SK-N-MC (cell line): ENCODE measurements around the gene EVI5L.

Experiments used
- DNase-seq: peaks from one replicate; pipeline ENCODE4 v3.0.0-alpha.2; 2011; ENCODE audit warnings: low read depth, low spot score
- H3K27ac ChIP-seq: fragments of 200-600 bp; sonication (generic); 2 replicates; pipeline ENCODE4 v1.5.1; 2016; ENCODE audit warnings: mixed run types
- H3K36me3 ChIP-seq: fragments of 200-600 bp; sonication (generic); 2 replicates; pipeline ENCODE4 v1.6.1; 2017; ENCODE audit warnings: antibody characterized with exemption, low read length, mixed read lengths; ENCODE audit not compliant: insufficient read depth
- H3K4me3 ChIP-seq: fragments of 200-600 bp; sonication (generic); 2 replicates; pipeline ENCODE4 v1.5.1; 2016
- H3K9ac ChIP-seq: fragments of 200-600 bp; sonication (generic); 2 replicates; pipeline ENCODE4 v1.8.0; 2017; ENCODE audit warnings: mixed run types, mixed read lengths; ENCODE audit not compliant: insufficient read length
- H3K9me3 ChIP-seq: fragments of 200-600 bp; sonication (generic); 2 replicates; pipeline ENCODE4 v1.6.1; 2017; ENCODE audit warnings: low read depth, mild to moderate bottlenecking, antibody characterized with exemption, low read length, moderate library complexity, mixed read lengths
- EZH2 ChIP-seq: fragments of 200-600 bp; sonication (generic); IDR thresholded peaks from one replicate; pipeline ENCODE4 v1.6.1; 2017; ENCODE audit warnings: antibody characterized with exemption
- FOXP2 ChIP-seq: optimal IDR thresholded peaks from 2 replicates; pipeline ENCODE3; 2011; ENCODE audit warnings: mild to moderate bottlenecking, moderate library complexity; ENCODE audit not compliant: insufficient read depth; ENCODE audit errors: extremely low read length, control extremely low read depth
- POLR2AphosphoS5 ChIP-seq: IDR thresholded peaks from 2 replicates; pipeline ENCODE4 v1.6.1; 2012; ENCODE audit warnings: mild to moderate bottlenecking, low read depth, low read length, borderline replicate concordance

The EVI5L gene

DNA sequence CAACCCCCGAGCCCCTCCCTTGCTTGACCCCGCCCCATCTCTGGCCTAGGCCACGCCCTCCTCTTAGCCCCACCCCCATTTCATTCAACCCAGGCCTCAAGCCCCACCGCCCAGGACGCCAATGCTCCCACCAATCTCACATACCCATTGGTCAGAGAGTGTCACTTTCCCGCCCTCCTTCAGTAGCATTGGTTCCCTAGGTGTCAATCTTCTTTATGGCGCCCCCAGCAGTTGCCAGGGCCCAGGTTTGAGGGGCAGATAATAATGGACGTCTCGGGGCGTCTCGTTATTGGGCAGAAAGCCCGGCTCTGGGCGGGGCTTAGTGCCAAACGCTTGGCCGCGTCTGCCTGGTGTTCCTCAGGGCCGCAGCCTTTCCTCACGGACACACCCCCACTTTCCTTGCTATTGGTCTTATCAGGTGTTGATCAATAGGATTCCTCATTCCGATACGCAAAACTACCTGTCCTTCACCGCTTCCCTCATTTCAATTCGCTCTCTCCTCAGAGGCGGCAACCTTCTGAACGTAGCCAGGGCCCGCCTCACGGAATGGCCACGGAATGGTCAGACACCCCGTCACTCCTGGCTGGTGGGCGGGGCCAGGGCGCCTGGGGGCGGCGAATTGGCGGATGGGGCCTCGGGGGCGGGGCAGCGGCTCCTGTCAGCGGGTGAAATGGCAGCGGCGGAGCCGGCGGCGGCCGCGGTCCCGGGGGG is at the start of gene EVI5L:
Gene EVI5L (plus strand): TSS at position 658 of the 711 bp plus-strand sequence. CDS start 16,325 bp downstream, outside the sequence.
- H3K9me3 ChIP-seq: no peaks in the 10 kb centered on the region
- no peaks in the 10 kb centered on the region for H3K36me3 ChIP-seq
- H3K27ac ChIP-seq: no peak within 1 kb of the TSS
- DNase-seq: peak; percentile 100
- TF ChIP-seq EZH2 (no peak), FOXP2 (no peak), POLR2AphosphoS5 (no peak)
- H3K9ac ChIP-seq: peak within 1 kb of the TSS; percentile 45
- H3K4me3 ChIP-seq: peak within 1 kb of the TSS; percentile 78

- no peak for DNase-seq
- no peaks in the 10 kb centered on the region for H3K36me3 ChIP-seq
- H3K27ac ChIP-seq: no peak overlapping the region
- no peak for TF ChIP-seq EZH2
- TF ChIP-seq FOXP2: no peak
- TF ChIP-seq POLR2AphosphoS5: no peak
- no peak overlapping the region for H3K4me3 ChIP-seq
- H3K9ac ChIP-seq: no peak overlapping the region
- H3K9me3 ChIP-seq: no peaks in the 10 kb centered on the region
Observed at GRCh38 chr19:7781157-7781556, 48.9 kb upstream of the EVI5L start.

DNA sequence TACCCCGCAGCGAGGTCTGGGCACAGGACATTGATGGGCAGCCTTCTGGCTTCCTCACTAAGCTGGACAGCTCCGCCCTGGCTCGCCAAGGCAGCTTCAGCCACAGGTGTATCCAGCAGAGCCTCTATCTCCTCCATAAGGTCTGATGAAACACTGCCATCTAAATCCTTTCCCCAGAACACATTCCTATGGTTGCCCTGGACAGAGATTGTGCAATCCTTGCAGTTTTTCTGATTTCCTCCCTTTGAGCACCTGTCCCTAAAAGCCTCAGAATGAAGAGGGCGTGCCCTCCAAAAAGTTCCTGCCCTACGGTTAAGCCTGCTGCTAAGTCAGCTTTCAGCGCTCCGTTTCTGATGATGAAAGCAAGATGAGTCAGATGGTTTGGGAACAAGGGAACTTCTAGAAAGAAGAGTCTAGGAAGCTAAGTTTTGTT is 46.0 kb upstream of the EVI5L start:
- H3K9ac ChIP-seq: no peak overlapping the region
- TF ChIP-seq FOXP2 (no peak), POLR2AphosphoS5 (no peak), EZH2 (no peak)
- H3K4me3 ChIP-seq: no peak overlapping the region
- DNase-seq: no peak
- no peaks in the 10 kb centered on the region for H3K36me3 ChIP-seq
- H3K27ac ChIP-seq: no peak overlapping the region
- H3K9me3 ChIP-seq: no peaks in the 10 kb centered on the region

DNA sequence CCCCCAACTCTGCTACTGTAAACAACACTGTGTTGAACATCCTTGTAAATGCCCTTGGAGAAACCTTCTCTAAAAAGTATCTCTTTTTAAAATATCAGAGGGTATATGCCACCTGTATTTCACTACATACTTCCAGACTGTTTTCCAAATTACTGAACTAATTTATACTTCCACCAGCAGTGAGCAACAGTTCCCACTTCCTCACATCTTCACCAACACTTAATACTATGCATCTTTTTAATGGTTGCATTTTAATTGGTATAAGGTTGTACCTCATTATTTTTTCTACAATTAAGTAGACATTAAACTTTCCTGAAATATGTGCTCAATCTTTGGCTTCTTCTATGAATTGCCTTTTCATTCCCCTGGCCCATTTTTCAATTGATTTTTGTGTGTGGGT is 45.2 kb upstream of the EVI5L start:
- H3K9me3 ChIP-seq: no peaks in the 10 kb centered on the region
- H3K9ac ChIP-seq: no peak overlapping the region
- no peak overlapping the region for H3K27ac ChIP-seq
- no peak for DNase-seq
- H3K36me3 ChIP-seq: no peaks in the 10 kb centered on the region
- TF ChIP-seq POLR2AphosphoS5 (no peak), FOXP2 (no peak), EZH2 (no peak)
- H3K4me3 ChIP-seq: no peak overlapping the region

DNA sequence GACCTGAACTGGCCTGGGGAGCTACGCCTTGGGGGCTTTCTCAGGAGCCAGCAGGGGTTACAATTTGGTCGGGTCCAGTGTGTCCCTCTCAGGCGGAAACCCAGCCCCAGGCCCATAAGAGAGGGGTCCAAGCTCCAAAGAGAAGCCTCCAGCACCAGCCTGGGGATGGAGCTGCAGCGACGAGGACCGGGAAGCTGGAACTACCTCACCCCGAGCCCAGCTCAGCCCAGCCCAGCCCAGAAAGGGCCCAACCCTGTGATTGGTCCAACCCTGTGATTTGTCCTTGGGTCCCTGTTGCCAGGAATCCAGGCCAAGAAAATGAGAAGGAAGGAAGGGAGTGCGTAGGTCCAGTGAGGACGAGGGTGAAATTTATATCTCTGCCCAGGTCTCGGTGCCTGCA is 42.9 kb upstream of the EVI5L start:
- Histone ChIP-seq H3K9me3 (no peaks in the 10 kb centered on the region), H3K36me3 (no peaks in the 10 kb centered on the region), H3K9ac (no peak overlapping the region), H3K27ac (no peak overlapping the region), H3K4me3 (no peak overlapping the region)
- TF ChIP-seq EZH2 (no peak), POLR2AphosphoS5 (no peak), FOXP2 (no peak)
- DNase-seq: no peak

DNA sequence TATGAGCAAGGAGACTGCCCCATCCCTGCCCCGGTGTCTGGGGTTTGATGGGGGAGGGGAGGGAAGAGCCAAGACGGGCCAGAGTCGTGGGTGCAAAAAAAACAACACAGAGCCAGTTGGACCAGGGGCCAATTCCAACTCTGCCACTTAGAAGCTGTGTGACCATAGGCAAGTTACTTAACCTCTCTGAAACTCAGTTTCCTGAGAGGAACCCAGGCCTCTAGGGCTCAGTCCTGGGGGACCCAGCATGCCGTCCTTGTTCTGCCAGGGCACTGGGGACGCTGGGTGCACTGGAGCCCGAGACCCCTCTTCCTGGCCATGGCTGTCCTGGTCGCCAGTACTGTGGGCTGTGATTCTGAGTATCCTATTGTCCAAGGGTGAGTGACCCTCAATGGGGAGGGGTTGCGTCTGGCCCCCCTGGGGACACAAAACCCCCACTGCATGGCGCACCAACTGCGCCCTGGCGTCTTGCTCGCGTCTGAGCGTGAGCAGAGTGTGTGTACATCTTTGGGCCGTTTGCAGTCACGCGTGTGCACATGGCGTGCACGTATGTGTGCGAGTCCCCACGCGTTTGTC is 42.3 kb upstream of the EVI5L start:
- TF ChIP-seq FOXP2: no peak
- TF ChIP-seq POLR2AphosphoS5: no peak
- no peak for TF ChIP-seq EZH2
- Histone ChIP-seq H3K4me3 (no peak overlapping the region), H3K9me3 (no peaks in the 10 kb centered on the region), H3K36me3 (no peaks in the 10 kb centered on the region), H3K9ac (no peak overlapping the region), H3K27ac (no peak overlapping the region)
- DNase-seq: no peak

- H3K36me3 ChIP-seq: no peaks in the 10 kb centered on the region
- H3K27ac ChIP-seq: no peak overlapping the region
Observed at GRCh38 chr19:7788178-7788932, 41.7 kb upstream of the EVI5L start.

GRCh38 chr19:7788933-7789323 is 41.1 kb upstream of the EVI5L start:
- no peak overlapping the region for H3K9ac ChIP-seq
- H3K36me3 ChIP-seq: no peaks in the 10 kb centered on the region
- no peak for DNase-seq
- no peak for TF ChIP-seq EZH2
- TF ChIP-seq POLR2AphosphoS5: no peak
- TF ChIP-seq FOXP2: no peak
- no peak overlapping the region for H3K4me3 ChIP-seq
- H3K27ac ChIP-seq: no peak overlapping the region
- H3K9me3 ChIP-seq: no peaks in the 10 kb centered on the region

More at GRCh38 chr19:7788178-7788932, 41.7 kb upstream of the EVI5L start:
- TF ChIP-seq POLR2AphosphoS5: no peak
- Histone ChIP-seq H3K9ac (no peak overlapping the region), H3K4me3 (no peak overlapping the region), H3K9me3 (no peaks in the 10 kb centered on the region)
- no peak for DNase-seq

- Histone ChIP-seq H3K36me3 (no peaks in the 10 kb centered on the region), H3K9me3 (no peaks in the 10 kb centered on the region), H3K27ac (no peak overlapping the region), H3K4me3 (no peak overlapping the region), H3K9ac (no peak overlapping the region)
- no peak for DNase-seq
- TF ChIP-seq EZH2 (no peak), FOXP2 (no peak)
Observed at GRCh38 chr19:7789447-7789846, 40.6 kb upstream of the EVI5L start.
